GM21723 (cell line): Measurements from ENCODE around the gene GGTLC2.
"Not testable (repeated sequence)": the region's sequence is repeated elsewhere in the genome, so short reads cannot be mapped to it uniquely, and the experiment has no call there.

Experiments
- ATAC-seq: cut with Tn5 transposase; IDR thresholded peaks from one replicate; pipeline ENCODE4 v1.9.1; 2021; ENCODE audit warnings: mild to moderate bottlenecking, moderate library complexity; ENCODE audit not compliant: unreplicated experiment

GGTLC2 gene

DNA sequence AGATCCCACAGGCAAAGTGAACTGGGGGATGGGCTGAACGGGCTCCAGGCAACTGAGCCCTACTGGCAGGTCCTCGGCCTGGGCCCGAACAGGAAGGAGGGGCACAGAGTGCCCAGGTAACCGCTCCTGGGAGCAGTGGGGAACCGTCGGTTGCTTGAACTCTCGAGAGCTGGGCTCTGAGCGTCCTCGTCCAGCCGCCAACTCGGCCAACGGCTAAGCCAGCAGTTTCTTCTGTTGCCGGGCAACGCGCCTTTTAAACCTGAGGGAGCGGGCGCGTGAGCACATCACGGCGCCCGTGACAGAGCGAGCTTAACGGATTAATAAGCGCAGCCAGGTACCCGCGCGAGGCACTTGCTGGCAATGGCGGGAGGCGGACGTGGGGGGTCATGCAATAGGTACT, at the start of gene GGTLC2:
TSS of gene GGTLC2 (plus strand) at position 301 of the 400 bp plus-strand sequence. CDS start 1,732 bp downstream, outside the sequence.
- ATAC-seq = not testable (repeated sequence)

DNA sequence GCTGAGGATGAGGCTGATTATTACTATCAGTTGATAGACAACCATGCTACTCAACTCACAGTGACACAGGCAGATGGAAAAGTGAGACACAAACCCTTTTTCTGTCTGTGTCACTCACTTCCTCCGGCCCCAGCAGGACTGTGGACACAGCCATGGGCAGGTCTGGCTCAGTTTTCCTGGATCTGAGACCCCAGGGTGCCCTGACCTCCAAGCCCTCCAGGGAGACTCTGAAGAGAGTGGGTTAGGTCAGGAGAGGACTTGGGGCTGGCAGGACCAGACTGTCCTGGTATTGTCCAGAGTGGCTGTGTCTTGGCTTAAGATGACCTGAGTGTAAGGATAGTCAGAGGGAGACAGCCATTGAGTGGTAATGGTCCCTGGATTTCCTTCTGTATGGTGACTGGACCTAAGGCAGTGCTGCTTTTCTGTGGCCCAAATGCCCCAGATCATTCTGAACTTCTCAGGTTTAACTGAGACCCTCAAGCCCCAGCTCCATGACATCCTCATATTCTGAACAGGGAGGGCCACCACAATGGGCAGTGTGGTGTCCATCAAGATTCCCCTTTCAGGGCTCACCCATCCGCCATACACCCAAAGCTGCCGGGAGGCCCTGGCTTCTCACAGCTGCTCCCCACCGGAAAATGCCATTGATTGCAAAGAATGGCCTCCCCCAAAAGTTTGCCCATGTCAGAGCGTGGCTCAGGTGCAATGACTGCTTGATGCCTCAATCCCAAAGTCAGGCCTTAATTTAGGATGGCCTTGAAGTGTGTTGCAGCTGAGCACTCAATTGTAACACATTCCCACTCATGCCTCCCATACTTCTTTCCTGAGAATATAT, 49.2 kb upstream of the GGTLC2 start:
- ATAC-seq = no peak

DNA sequence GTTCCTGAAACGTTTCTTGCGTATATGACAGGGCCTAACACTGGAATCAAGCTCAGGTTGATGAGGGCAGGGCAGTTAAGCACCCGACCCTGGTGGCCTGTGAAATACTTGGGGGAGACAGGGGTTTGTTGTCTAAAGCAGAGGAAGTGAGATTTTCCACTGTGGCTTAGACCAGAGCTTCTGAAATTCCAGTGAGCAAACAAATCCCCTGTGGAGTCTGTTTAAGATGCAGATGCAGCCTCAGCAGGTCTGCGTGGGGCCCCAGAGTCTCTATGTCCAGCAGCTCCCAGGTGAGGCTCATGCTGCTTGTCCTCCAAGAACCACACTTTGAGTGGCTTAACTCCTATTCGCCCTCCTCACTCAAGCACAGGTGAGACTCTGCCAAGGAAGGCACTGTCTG, 46.3 kb upstream of the GGTLC2 start:
- ATAC-seq = no peak

DNA sequence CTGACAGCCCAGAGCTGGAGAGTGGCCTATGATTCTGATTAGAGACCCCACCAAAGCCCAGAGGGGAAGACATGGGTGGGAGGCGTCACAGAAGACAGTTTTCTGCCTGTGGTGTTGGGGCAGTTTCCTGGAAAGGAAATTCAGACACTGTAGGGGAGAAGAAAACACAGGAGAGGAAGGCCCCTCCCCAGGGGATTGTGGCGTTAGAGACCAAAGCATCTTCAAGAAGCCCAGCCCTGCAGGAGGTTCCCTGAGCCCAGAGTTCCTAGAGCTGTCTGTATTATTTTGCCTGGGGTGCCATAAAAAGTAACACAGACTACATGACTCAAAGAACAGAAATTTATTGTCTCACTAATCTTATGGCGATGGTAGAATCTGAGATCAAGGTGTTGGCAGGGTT, 45.2 kb upstream of the GGTLC2 start:
- ATAC-seq = no peak

DNA sequence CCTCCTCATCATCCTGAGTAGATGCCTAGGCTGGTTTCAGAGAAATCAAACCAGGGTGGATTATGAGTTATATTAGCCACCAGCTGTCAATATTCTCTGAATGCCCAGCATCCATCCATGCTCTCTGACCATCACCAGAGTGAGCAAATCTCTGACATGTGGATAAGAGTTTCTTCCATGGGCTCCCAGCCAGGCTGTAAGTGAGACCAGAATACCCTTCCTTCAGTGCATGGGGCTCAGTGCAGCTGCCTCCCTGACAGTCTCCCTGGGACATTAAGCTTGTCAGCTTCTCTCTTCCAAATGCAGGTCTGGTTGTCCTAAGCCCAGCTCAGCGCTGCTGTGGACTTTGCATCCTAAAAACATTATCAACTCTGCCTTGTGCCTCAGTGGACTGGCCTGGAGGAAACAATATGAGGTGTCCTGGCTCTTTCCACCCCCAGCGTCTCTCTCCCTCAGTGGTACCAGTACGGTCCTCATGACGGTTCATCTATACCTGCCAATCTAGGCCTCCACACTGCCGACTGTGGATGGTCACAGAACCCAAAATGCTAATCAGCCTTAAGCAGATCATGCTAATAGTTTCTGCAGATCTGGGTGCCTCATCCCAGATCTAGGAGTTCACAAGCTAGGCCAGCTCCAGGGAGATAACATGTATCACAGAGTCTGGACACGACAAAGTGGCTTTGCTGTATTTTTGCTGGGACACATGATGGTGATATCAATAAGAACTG, 43.7 kb upstream of the GGTLC2 start:
- no peak for ATAC-seq

DNA sequence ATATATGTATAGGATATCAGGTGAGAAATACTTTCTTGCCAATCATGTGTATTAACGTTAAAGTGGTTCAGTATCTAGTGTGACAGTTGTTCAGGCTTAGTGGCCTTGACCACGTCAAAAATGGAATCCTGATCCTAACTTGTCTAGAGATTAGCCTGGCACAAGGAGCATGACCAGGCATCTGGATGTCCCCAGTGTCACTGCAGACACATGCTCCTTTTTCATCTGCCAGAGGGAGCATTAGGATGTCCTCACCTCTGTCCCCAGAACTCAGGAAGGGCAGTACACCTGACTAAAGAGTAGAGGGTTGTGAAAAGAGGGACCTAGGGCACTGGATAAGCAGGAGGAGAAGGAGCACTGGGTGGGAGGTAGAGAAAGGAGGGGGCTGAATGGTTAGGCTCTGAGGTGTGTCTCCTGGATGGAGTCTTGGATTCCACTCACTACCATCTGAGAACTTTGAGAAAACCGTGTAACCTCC, 40.9 kb upstream of the GGTLC2 start:
- no peak for ATAC-seq

DNA sequence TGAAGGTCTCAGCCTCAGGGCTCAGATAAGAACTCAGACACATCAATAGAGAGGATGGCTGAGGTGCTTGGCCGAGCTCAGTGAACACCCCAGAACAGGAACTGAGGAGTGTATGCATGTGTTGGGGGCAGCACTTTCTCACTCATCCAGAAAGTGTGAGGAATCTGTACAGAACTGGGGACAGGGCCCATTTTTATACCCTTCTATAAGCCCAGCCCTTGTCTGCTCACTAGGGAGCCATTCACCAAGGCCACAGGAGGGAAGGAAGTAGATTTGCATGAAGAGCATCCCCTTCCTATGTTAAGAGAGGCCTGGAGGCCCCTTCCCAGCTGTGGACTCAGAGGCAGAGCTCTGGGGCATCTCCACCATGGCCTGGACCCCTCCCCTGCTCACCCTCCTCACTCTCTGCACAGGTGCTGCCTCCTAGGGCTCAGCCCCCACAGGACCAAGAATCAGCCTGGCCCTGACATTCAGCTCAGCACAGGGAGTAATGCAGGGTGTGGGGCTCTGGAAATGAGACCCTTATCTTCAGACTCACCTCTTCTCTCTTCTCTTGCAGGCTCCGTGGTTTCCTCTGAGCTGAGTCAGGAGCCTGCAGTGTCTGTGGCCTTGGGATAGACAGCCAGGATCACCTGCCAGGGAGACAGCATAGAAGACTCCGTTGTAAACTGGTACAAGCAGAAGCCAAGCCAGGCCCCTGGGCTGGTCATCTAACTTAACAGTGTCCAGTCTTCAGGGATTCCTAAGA, 39.9 kb upstream of the GGTLC2 start:
- peak; percentile 19 for ATAC-seq

DNA sequence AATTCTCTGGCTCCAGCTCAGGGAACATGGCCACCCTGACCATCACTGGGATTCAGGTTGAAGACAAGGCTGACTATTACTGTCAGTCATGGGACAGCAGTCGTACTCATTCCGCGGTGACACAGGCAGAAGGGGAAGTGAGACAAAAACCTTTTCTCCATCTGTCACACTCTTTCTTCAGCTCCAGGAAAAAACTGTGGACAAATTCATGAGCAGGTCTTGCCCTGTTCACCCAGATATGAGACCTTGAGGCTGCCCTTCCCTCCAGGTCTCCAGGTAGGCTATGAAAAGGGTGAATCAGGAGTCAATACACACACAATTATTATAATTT, 39.4 kb upstream of the GGTLC2 start:
- peak; percentile 70 for ATAC-seq

DNA sequence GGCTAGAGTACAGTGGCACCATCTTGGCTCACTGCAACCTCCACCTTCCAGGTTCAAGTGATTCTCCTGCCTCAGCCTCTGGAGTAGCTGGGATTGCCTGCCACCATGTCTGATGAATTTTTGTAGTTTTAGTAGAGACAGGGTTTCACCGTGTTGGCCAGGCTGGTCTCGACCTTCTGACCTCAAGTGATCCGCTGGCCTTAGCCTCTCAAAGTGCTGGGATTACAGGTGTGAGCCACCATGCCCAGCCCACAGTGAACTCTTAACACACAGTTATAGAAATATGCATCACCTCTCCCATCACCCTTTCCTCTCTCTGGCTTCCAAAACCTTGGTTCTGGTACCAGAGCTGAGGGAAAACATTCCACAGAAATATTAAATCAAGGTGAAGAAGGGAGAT, 36.4 kb upstream of the GGTLC2 start:
- not testable (repeated sequence) for ATAC-seq

DNA sequence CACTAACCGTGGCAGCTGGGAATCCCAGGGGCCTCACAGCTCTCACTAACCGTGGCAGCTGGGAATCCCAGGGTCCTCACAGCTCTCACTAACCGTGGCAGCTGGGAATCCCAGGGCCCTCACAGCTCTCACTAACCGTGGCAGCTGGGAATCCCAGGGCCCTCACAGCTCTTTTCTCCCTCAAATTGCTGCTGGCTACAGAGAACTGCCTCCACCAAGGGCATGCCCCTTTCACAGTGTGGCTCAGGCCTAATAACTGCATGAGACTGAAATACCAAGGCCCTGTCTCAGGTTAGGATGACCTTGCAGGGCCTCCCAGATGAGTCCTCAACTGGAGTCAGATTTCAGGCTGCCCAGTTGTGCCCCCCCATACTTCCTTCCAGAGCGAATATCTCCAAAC, 35.1 kb upstream of the GGTLC2 start:
- ATAC-seq = no peak

DNA sequence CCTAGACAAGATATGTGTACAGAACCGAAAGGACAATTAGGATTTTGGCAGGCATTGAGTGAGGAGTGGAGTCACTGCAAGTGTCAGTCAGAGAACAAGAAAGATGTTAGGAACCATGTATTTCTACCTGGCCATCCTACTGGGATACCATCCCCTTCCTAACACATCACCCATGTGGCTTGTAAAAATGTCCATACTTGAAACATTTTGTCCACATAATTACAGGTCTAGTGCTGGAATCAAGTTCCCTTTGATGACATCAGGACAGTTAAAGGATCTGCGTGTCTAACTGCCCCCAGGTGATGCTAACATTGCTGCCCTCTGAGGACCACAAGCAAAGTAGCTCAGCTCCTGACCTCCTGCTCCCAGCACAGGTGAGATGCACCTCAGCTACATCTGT, 31.9 kb upstream of the GGTLC2 start:
- ATAC-seq = no peak

DNA sequence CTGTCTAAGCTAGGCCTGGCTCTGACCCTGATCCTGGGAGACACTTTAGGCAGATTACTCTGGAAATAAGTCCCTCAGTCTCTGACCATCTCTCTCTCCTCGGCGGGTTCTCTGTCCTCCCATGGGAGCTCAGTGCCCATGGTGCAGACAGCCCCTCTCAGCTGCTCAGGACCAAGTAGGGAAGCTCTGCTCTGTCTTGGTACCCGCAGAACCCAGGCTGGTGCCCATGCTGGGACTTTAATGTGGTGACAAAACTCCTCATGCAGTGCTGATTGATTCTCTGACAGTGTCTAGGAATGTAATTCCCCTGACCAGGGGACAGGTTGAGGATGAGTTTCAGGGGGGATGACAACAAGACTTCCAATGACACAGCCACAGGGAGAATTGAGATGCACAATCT, 30.3 kb upstream of the GGTLC2 start:
- no peak for ATAC-seq

DNA sequence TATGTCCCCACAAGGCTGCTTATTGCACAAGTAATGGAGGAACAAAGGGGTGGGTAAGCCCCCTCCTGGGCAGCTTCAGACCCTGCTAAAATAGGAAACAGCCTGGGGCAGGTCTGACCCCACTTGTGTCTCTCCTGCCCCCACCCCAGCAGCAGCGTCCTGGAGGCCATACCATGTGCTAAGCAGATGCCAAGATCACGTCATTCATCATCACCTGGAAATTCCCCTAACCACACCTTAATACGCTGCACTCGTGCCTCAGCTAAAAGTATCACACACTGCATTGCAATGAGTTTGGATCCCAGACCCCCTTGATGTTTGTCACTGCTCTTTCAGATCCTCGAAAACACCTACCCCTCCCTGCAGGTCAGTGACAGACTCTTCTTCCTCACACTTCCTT, 27.8 kb upstream of the GGTLC2 start:
- ATAC-seq = no peak

DNA sequence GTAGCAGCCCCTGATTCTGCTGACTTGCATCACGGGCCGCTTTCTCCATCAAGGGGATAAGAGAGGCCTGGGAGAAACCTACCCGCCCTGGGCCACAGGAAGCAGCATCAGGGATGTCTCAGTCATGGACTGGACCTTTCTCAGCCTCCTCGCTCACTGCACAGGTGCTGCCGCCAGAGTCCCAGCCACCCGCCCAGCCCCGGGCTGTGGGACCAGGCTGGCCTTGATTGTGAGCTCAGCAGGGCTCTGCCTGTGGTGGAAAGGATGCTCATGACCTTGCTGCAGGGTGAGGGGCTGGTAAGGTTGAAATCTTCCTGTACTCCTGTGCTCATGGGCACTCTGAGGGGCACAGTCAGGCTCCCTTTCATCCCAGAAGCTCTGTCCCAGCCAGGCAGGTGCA, 26.0 kb upstream of the GGTLC2 start:
- no peak for ATAC-seq

DNA sequence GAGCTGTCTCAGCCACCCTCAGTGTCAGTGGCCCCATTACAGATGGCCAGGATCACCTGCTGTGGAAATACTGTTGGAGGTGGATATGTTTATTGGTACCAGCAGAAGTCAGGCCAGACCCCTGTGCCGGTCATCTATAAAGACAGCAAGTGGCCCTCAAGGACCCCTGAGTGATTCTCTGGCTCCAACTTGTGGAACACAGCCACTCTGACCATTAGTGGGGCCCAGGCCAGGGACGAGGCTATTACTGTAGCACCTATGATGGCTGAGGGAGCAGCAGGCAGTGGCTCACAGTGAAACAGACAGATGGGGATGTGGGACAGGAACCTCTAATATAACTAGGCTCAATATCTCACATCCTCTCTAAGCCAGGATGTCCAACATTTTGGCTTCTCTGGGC, 25.5 kb upstream of the GGTLC2 start:
- ATAC-seq = no peak

DNA sequence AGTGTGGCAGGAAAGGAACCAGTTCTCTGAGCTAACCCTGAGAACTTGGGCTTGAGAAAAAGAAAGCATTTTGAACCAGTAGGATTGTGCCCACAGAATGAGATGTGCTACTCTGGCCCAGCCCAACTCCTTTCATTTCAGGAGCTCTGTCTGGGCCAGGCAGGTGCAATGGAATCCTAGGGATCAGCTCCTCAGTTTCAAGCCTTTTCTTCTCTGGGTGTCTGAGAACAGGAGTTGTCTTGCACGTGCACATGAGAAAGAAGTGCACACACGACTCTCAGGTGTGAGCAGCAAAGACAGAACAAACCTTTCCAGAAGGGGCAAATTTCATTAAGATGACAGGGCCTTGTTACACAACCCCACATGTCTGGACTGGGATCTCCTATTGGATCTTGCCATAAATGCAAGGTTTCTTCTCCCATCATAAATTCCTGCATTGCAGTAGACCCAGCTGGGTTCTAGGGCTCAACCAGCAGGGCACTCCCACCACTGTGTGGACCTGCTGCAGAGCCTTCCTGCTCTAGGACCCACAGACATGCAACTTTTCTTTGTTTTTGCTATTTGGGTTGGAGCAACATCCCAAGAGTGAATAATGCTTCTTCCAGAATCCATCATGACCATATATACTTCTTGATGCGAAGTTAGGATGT, 24.5 kb upstream of the GGTLC2 start:
- ATAC-seq = no peak

DNA sequence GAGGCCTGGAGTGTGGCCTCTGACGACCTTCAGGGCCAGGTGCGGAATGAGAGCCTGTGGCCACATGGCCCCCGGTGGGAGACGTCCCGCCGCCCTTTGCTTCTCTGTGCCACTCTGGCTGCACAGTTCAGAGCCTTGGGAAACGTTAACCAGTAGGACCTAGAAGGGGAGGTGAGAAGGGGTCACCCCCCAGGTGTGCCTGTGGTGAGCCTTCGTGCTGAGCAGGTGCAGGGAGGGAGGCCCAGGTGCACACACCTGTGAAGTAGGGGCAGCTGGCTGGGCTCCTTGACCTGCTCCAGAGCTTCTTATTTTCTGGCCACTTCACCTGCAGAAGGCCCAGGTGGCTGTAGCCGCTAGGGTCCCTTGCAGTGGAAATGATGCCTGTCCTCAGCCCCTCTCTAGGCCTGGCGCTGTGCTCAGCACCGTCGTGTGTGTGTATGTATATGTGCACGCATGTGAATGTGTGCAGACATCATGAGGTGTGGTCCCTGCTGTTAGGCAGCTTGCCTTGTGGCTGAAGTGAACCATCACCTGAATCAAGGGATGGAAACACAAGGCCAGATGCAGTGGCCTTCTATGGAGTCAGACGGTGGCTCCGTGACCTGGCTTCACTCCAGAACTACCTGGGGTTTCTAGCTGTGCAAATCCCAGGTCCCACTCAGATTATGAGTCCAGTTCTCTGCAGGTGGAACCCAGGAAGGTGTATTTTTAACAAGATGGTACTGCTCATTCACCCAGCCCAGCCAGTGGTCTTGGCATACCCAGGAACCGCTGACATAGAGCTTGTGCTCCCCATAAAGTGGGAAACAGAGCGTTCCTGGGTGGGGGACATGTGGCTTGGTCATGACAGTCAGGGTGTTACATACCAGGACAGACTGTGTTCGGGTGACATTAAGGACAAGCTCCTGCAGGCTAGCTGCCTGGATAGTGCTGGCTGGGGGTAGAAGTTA, 15.6 kb upstream of the GGTLC2 start:
- not testable (repeated sequence) for ATAC-seq

DNA sequence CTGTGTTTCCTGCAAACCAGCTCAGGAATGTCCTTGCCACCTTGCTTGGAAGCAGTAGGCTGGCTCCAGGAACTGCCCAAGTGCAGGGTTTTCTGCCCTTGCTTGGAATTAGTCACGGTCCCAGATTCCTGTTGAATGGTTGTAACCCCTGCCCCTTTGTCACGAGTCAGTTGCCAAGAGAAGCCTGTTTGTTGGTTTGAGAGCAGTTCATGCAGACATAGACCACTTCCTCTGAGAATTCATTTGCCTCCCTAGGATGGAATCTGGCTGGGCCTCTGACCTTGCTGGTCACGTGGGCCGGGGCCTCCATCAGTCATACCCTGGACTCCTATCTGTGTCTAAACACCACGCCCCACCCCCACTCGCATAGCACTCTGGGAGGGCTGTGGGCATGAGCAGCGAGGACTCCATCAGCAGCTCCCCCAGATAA, 13.2 kb upstream of the GGTLC2 start:
- not testable (repeated sequence) for ATAC-seq

DNA sequence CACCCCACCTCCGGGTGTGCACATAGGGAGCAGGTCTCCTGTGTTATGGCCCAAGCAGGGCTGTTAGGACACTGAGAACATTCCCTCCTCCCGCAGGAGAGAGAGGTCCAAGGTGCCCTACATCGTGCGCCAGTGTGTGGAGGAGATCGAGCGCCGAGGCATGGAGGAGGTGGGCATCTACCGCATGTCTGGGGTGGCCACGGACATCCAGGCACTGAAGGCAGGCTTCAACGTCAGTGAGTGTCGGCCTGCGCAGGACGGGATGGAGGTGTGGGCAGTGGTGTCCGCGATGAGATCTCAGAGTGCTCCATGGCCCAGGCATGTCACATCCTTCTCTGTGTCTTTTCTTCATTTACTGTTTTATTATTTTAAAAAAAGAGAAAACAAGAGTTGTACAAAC, 12.2 kb upstream of the GGTLC2 start:
- ATAC-seq = not testable (repeated sequence)

DNA sequence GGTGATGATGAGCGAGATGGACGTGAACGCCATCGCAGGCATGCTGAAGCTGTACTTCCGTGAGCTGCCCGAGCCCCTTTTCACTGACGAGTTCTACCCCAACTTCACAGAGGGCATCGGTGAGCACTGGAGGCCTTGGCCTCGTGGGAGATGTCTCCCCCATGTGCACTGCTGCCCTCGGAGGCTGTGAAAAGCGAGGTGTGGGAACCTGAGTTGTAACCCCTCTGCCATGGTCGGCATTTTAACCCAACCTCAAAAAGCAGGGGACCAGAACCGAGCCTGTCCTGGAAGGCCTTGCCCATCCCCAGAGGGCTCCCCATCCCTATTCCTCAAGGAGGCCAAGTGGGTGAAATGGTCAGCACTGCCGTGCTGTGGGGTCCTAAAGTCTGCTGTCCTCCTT, 10.9 kb upstream of the GGTLC2 start:
- ATAC-seq = not testable (repeated sequence)
